NOMO-1 treated with dmso at 0.1 percent for 144 hours (cell line): ENCODE results near the gene THSD4.
"Not testable (repeated sequence)": the region's sequence is repeated elsewhere in the genome, so short reads cannot be mapped to it uniquely, and the experiment has no call there.

Experiments
- DNase-seq: peaks from one replicate; lab custom pipeline; 2025; ENCODE audit not compliant: unreplicated experiment; lab: John Stamatoyannopoulos, UW

The THSD4 gene

DNA sequence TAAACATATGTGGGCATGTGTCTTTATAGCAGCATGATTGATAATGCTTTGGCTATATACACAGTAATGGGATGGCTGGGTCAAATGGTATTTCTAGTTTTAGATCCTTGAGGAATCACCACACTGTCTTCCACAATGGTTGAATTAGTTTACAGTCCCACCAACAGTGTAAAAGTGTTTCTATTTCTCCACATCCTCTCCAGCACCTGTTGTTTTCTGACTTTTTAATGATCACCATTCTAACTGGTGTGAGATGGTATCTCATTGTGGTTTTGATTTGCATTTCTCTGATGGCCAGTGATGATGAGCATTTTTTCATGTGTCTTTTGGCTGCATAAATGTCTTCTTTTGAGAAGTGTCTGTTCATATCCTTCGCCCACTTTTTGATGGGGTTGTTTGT is 252.5 kb downstream of the THSD4 start:
- not testable (repeated sequence) for DNase-seq

DNA sequence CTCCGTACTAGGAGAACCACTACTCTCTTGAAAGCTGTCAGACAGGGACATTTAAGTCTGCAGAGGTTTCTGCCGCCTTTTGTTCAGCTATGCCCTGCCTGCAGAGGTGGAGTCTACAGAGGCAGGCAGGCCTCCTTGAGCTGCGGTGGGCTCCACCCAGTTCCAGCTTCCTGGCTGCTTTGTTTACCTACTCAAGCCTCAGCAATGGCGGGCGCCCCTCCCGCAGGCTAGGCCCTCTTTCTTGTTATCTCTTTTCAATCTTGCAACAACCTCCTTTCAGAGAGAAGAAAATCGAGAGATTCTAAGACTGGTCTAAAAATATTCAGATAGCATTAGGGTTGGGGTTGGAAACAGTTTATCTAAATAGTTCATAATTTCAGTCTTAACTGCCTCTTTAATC is 257.5 kb downstream of the THSD4 start:
- DNase-seq = not testable (repeated sequence)

DNA sequence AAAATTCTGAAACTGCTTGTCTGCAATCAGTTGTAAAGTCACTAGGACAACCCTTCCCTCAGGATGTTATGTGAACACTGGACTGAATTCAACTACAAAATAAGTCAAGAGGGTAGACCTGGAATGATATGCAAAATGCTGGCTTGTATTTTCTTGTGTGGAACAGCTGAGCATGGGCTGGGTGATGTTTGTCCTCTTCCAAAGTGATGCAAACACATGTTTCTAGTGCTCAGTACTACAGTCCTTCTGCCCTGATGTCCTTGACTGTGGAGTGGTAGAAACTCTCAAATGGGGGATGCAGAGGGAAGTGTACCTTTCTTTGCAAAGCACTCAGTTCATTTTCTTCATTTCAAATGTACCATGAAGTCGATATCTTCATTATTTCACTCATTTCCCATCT is 258.6 kb downstream of the THSD4 start:
- DNase-seq = no peak

DNA sequence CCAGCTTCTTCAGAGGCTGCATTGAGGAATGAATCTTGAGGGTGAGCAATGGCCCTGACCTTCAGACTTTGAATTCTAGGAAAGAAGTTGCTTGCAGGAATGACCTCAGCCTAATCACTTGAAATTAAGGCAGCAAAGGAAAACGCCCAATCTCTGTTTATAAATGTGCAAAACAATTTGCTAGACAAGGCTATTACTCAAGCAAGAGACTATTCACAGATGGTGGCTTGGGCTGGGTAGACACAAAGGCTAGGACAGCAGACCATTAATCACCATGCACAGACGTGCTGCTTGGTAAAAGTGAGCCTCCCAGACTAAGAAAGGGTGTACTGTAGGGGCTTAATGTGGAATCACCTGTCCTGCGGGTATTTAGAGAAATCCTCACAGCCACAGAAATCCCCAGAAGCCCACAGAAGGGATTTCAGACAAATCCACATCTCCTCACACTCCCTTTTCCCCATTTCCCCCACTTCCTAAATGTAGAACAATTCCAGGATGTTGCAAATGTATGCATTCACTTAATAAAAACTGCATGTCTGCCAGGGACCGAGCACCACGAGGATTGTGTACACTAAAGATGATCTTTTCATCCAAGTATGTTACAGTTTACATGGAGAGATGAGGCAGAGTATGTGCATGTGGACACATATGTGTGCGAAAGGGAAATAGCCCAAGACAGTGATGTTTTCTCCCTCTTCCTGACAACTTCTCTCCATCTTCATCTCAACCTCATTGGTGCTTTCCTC is 259.5 kb downstream of the THSD4 start:
- DNase-seq = no peak

DNA sequence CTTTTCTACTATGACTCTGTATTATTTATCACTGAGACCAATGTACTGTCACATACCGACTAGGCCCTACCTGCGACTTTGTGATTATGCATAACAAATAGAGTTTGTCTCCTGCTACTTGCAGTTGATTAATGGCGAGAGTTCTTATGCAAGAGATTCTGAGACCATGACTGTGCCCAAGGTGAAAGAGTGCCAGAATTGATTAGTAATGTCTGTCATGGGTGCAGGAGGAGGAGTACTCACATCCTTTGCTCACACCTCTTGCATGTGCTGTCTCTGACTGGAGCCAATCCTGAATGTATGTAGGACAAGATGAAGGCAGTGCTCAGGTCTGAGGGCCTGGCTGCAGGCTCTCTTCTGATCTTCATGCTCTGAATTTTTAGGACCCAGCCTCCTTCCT is 260.7 kb downstream of the THSD4 start:
- no peak for DNase-seq

DNA sequence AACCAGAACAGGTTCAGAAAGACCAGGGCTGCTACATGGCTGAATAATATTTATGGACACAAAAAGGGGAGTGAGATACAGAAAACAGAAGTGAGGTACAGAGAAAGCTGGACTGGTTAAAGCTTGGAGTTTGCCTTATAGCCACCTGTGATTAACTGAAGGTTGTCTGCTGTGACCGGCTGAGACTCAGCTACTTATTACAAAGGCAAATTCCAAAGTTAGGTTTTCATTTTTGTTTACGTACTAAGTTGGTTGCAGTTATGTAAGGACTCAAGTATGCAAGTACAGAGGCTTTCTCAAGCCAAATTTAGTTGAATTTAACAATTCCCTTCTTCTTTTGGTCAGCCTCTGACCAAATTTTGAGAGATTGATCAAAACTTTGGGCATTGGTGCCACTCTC is 264.6 kb downstream of the THSD4 start:
- DNase-seq = no peak

DNA sequence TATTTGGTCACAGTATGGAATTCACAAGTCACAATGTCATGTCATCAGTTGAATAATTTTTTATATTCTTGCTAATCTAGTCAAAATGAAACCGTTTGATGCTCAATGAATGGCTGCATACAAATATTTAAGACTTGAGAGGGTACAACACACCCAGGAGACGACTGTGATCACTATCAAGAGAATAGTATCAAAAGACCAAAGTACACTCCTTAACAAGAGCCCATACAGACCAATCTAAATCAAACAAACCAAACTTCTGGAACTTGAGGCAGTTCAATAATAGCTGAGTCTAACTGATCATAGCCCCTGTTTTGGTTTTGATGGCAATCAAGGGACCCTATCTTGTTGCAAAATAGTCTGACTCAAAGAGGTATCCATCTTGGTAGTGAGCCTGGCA is 265.1 kb downstream of the THSD4 start:
- no peak for DNase-seq

DNA sequence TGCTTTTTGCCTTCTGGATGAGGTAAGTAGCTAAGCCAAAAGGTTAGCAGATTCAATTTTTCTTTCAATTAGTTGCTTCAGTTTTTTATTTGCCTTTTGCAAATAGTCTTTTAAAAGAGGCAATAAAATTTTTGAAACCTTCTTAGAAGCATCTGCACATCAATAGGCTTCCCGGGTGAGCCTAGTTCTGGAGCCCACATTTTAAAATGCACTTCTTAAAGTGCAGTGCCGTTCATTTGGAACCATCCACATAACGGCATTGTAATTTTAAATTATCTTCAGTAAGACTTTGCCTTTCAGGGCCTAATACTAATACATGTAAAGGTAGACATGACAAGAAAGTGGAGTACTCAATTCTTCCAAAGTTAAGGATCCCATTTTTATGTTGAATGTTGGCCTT is 269.2 kb downstream of the THSD4 start:
- no peak for DNase-seq

DNA sequence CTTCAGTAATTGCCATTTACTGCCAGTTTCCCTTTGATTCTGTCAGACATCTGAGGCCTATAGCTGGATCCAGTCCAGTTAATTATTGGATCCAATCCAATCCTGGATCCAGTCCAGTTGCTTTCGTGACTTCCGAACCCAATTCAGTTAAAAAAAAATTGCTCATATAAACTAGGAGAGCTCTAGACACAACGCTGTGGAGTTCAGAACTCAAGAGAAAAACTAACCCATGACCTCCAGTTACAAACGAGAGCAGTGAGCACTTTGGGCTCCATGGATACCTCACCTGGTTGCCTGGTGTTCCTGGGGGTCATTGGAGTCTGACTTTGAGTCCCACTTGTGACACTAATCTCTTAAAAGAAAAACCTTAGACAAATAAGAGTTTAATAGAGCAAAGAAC is 269.8 kb downstream of the THSD4 start:
- no peak for DNase-seq

DNA sequence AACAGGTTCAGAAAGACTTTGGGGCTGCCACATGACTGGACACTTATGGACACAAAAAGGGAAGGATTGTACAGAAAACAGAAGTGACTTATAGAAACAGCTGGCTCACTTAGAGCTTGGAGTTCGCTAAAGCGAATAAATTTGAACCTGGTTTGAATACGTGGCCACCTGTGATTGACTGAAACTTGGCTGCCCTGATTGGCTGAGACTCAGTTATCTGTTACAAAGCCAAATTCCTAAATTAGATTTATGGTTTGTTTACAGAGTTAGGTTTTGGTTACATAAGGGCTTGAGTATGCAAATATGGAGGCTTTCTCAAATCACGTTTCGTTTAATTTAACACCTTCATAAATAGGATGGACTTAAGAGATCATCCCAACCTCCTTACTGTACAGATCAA is 270.2 kb downstream of the THSD4 start:
- no peak for DNase-seq

DNA sequence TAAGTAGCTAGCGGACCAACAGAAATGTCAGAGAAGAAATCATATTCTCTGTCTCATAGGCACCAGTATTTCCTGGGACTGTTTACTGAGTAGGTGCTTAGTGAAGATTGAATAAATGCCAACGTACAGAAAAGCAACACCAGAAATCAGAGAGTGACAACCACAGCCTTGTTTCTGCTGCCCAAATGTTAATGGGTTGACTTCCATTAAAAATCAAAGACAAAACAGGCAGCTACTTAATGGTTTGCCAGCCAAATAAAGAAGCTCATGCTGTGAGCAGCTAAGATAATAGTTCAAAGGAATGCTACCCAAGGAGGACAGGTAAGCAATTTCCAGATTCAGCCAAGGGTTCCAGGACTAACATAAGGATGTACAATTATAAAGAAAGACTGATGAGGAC is 270.7 kb downstream of the THSD4 start:
- DNase-seq = no peak

DNA sequence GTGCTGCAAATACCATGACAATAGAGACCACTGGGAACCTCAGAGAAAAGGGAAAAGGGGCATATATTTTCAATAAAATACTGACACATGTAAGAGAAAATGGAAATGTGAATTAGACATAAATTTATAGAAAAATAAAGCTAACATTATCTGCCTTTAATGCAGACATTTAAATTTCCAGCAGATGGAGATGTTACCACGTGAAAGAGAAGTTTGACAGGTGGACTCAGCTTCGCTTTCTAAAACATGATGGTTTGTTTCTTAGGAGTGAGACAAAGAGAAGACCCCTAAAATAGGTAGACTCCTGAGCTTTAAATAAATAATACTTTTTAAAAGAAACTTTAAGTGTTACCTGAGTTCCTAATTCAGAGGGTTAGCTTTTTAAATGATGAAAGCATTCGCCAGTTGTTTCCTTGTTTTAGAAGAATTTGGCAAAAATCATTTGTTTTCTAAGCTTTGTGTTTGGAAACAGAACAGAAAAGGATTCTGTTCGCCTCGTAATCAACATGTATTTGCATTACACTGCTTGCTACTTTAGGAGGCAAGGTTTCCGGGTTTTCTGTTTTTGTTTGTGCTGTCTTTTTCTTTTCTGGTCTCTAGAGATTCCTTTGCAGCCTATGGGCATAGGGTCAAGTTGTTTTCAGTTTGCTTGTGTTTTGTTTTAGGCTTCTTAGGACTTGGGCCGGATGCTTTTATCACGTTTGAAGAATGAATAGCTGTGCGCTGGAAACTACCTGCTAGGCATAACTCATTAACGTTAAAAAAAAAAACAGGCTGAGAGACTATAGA is 271.4 kb downstream of the THSD4 start:
- DNase-seq = no peak

DNA sequence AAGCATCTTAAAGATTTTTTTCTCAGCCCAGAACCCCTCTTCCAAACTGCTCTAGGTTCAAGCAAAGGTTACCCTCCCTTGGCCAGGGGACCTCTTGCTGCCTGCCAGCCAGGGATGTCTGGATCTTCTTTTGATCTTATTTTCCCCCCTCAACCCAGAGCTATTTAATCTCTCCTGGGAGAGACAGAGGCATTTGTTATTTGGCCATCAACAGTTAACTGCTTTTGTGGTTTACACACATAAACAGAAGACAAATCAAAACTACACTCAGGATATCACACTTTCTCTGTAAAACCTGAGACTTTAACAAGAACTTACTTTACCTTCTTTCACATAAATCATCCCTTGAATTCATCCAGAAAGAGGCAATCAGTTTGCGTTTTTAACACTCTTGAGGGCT is 272.5 kb downstream of the THSD4 start:
- no peak for DNase-seq

DNA sequence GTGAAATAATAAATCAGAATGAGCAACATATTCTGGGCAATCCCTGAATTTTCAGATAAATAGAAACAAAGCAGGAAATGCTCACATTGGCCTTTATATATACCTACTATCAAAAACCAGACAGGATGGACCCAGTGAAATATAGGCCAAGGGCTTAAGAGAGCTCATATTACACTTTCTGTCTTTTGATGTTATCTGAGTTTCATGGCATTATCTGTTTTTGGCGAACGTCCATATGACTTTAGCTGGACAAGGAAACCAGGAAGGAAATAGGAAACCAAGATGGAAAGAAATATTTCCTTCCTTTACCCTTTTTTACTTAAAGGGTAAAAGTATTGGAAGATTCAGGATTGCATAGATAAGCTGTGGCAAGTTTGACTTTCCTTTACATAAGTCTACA is 274.8 kb downstream of the THSD4 start:
- no peak for DNase-seq

DNA sequence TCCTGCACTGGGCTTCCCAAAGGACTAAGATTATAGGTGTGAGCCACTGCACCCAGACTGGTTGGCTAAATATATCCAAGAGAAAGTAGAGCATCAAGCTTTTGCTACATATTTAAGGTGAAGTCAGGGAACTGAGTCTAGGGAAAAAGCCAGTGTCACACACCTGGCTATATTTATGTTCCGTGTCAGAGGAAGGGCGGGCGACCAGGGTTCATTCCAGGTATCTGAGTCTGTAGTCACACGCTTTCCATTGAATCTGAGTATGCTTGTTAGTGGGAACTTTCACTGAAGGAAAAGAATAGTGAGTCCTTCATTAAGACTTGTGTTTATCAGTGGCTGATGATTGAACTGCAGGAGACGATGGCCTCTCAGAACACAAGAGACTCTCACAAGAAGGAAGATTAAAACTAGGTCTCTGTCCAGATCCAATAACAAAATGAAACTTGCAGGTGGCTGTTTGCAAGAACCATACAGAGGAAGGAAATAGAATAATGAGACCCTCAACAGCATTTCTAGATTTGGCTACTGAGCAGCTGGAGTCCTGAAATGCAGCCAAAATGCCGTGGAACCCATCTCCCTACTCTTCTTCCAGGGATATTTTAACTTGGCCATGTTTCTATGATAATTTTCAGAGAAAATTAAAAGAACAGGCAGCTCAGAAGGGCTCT is 276.3 kb downstream of the THSD4 start:
- no peak for DNase-seq

DNA sequence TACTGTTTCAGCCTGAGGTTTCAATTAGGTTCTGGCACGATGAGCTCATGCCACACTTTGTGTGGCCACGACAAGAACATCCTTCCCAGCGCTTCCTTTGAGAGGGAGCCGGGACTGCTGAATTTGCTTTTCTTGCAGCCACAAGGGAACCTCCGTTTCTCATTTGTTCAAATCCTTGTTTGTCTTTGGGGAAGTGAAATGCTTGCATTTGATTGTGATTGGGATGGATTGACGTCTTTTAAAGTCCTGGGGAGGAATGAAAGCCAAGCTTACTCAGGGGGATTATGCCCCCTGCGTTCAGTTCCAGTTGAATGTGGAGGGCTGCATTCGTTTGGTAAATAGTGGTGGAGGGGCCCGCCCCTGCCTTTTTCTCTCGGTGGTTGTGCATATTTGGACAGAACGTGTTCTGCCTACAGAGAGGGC is 277.6 kb downstream of the THSD4 start:
- no peak for DNase-seq

DNA sequence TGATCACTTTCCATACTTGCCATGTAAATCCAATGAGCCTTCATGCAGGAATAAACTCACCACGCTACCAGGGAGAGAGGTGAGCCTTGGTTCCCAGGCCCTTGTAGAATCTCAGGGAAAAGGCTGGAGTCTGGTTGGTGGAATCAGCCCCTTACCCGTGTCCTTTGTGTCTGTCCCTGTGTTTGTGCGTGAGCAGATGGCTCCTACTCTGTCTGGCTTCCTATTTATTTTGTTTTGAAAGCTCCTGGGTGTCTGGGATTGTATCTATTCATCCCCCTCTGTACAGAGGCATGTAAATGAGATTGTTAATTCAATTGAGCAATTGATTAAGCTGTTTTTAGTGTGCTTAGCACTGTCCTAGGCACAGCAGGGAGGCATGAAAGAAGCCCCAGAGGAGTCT is 278.1 kb downstream of the THSD4 start:
- no peak for DNase-seq

DNA sequence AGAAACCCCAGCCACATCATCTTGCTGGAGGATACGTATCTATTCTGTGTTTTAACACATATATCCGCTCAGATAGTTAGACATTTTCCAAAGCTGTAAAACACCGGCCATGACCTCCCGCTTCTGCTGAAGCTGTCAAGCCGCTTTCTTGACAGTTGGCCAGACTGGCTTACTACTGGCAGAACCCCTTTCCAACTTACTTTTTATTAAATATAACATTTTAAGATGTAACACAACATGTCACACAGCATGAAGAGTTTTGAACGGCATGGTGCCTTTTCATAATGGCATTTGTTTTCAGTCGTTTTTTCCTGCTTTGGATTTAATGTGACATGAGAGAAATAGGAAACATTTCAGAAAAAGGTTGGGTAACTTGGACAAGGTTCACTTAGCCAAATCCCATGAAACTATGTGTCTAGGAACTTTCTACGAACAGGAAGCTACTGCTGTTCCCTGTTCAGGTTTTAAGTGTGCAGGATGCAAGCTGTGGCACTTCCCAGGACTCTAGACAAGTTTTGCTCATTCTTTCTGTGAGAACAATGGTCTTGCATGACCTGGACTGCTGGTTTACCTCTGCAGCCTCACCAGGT is 281.4 kb downstream of the THSD4 start:
- DNase-seq = no peak

DNA sequence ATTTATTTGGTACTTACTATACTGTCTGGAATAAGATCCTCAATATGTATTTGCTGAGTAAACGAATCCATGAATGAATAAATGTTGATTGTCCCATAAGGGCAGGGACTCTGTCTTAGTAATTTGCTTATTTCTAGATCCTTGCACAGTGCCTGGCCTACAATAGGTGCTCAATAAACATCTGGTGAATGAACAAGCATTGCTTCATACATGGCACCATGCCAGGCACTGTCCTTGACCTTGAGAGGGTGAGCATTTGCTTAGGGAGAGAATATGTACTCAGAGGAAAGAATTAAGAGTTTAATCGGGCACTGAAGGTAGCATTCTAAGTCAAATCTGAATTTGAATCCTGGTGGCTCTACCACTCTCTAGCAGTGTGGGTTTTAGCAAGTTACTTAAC is 282.1 kb downstream of the THSD4 start:
- no peak for DNase-seq

DNA sequence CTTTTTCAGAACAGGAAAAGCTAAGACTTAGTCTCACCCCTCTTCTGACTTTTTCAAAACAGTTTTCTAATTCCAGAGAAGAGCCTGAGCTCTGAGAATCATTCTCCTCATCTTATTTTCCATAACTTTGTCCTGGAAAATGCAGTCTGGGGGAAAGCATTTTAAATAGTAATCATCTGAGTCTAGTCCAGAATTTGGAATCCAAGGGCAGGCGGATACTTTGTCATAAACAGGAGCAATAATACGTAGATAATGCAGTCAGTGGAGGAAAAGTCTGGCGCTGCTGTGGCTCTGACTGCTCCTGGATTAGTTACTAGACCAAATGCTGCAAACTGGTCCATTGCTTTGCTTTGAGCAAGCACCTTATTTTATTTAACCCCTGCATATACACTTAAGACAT is 285.0 kb downstream of the THSD4 start:
- DNase-seq = no peak

DNA sequence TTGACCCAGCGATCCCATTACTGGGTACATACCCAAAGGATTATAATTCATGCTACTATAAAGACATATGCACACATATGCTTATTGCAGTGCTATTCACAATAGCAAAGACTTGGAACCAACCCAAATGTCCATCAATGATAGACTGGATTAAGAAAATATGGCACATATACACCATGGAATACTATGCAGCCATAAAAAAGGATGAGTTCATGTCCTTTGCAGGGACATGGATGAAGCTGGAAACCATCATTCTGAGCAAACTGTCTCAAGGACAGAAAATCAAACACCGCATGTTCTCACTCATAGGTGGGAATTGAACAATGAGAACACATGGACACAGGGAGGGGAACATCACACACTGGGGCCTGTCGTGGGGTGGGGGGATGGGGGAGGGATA is 286.5 kb downstream of the THSD4 start:
- DNase-seq = not testable (repeated sequence)

DNA sequence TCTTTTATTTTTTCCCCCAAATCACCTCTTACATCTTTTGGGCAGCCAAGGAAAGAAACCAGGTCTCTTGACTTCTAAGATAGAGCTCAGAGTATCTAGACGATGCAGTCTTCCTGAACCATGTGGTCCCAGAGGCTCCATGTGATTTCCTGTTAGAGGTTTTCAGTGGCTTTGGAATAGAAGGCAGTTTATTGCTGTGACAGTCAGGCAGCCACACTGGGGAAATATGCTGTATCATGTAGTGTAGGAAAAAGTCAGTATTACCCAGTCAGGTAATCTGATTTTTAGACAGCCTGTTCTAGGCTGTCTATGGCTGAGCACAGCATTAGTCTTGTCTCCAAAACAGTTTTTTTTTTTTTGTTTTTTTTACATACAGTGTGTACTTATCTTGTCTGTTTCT is 294.3 kb downstream of the THSD4 start:
- no peak for DNase-seq
